Stimulated activated CD8-positive, alpha-beta memory T cell treated with anti-CD3 and anti-CD28 coated beads, Interleukin-7, amount 100 ng/mL, for 1 hour (primary cell): ENCODE results near the gene LILRB2.
"Not testable (repeated sequence)": the region's sequence is repeated elsewhere in the genome, so short reads cannot be mapped to it uniquely, and the experiment has no call there.

Experiments
- DNase-seq, 2 donors: peaks; one replicate each; pipeline ENCODE4 v3.0.0-alpha.2; 2020; ENCODE audit warnings: low read depth in 2 of 2

The LILRB2 gene

DNA sequence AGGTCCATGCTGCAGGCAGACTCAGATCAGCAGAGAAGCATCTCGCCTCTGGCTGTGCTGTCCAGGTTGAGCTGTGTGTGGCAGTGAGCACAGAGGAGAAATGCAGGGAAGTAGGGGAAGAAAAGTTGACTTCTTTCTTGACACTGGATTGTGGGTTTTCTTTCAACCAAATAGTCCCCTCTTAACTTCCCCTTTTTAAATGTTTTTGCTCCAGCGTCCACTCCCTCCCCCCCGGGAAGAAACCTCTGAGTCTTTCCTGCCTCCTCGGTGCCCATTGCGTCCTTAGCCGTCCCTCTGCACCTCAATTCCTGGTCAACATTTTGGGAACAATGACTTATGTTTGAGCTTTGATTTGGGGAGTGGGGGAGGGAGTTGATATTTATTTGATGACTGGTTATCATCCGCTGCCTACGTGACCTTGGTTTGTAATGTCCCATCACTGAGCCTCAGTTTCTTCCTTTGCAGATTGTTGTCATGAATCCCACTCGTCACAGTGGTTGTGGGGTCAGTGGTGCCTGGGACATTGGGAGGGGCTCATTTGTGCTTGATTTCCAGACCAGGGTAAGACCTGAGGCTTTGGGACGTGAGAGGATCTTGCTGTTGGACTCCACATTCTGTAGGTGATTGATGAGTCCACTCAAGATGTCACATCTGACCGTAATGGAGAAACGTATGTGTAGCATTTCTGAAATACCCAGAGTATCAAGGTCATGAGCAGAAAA, at the start of gene LILRB2:
TSS of gene LILRB2 (minus strand) at position 104 of the 722 bp plus-strand sequence. CDS start 614 bp downstream, outside the sequence.
- DNase-seq = no peak

DNA sequence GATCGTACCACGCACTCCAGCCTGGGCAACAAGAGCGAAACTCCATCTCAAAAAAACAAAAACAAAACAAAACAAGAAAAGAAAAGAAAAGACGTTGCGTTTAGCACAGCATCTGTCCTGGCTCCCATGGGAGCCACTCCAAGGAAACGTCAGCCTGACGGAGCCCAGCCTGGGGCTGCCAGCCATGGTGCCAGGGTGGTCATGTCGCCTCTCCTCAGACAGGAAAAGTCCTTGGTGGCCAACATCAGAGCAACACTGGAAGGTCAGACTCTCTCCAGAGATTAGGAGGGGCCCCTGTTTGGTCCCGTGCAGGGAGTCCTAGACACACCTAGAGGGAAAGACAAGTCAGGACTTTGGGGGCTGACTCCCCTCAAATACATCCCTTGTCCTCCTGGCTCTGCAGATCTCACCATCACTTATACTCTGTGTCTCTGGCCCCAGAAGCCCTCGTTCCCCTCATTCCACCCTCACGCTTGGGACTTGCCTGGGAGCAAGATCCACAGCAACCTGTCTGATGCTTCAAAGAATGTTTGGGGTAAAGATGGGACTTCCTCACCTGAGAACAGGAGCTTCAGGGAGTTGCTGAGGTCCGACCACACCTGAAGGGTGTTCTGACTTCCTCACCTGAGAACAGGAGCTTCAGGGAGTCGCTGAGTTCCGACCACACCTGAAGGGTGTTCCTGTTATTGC, 48.7 kb upstream of the LILRB2 start:
- no peak for DNase-seq

DNA sequence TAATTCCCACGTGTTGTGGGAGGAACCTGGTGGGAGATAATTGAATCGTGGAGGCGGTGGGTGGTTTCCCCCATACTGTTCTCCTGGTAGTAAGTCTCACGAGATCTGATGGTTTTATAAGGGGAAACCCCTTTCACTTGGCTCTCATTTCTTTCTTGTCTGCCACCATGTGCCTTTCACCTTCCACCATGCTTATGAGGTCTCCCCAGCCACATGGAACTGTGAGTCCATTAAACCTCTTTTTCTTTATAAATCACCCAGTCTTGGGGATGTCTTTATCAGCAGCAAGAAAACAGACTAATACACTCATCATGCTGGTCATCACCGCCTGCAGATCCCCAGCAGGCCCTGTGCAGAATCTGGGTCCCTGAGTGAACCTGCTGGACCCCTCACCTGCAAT, 47.9 kb upstream of the LILRB2 start:
- not testable (repeated sequence) for DNase-seq

GRCh38 chr19:54325631-54326030, 44.7 kb upstream of the LILRB2 start:
- DNase-seq = no peak

DNA sequence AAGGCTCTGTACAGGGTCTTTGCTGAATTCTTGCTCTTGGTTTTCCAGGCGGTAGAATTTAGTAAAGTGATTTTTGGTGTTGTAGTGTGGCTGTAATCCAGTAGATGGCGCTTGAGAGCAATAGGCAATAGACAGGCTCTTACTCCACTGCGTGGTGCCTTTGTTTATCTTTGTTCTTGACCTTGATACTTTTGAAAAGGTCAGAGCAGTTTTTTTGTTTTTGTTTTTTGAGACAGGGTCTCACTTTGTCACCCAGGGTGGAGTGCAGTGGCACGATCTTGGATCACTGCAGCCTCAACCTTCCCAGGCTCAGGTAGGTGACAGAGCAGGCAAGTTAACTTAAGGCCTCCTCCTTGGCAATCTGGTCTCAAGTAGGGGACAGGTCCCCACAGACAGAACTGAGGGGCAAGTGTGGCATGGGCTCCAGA, 44.3 kb upstream of the LILRB2 start:
- DNase-seq = peak; percentile 27 to 29

GRCh38 chr19:54324071-54324470, 43.2 kb upstream of the LILRB2 start:
- no peak for DNase-seq

DNA sequence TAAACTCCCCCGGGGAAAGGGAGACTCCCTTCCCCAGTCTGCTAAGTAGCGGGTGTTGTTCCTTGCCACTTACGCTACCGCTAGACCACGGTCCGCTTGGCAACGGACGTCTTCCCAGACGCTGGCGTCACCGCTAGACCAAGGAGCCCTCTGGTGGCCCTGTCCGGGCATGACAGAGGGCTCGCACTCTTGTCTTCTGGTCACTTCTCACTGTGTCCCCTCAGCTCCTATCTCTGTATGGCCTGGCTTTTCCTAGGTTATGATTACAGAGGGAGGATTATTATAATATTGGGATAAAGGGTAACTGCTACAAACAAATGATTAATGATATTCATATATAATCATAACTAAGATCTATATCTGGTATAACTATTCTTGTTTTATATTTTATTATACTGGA, 42.0 kb upstream of the LILRB2 start:
- not testable (repeated sequence) for DNase-seq

DNA sequence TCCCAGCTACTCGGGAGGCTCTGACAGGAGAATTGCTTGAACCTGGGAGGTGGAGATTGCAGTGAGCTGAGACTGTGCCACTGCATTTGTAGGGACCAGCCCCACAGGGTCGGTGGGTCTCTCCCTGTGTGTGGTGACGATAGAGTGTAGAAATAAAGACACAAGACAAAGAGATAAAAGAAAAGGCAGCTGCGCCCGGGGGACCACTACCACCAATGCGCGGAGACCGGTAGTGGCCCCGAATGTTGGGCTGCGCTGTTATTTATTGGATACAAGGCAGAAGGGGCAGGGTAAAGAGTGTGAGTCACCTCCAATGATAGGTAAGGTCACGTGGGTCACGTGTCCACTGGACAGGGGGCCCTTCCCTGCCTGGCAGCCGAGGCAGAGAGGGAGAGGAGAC, 41.4 kb upstream of the LILRB2 start:
- DNase-seq = not testable (repeated sequence)

DNA sequence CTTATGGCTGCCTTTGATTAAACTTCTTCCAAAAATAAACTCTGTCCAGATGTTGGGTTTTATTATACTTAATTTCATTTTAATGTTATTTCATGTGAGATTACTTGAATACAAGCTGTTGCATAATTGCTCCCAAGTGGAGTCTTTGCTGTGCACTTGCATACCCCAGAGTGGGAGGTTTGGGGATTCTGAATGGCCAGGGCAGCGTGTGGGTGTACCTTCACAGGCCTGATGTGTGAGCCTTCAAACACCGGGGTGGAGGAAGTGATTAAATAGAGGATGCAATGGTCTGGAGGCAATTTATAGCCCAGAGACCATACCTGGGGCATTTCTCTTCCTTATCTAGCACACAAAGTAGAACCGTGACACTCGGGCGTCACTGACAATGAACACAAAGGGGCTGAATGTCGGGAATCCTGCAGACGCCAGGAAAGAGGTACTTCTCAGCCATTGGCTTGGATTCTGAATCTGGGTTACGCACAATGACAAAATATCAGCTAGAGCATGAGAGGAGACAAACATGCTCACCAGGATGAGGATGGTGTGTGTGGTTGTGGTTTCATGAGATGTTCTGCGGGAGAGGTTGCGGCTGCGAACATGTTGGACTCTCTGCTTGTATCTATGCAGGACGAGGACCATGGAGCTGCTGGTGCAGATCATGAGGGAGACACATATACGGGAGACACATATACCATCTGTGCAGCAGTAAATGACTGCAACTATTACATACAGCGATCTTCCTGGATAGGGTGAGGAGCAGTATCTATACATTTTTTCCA, 39.2 kb upstream of the LILRB2 start:
- DNase-seq = no peak

GRCh38 chr19:54319049-54319448, 38.1 kb upstream of the LILRB2 start:
- no peak for DNase-seq

- DNase-seq = no peak
Measured at GRCh38 chr19:54317965-54318240, 37.0 kb upstream of the LILRB2 start.

DNA sequence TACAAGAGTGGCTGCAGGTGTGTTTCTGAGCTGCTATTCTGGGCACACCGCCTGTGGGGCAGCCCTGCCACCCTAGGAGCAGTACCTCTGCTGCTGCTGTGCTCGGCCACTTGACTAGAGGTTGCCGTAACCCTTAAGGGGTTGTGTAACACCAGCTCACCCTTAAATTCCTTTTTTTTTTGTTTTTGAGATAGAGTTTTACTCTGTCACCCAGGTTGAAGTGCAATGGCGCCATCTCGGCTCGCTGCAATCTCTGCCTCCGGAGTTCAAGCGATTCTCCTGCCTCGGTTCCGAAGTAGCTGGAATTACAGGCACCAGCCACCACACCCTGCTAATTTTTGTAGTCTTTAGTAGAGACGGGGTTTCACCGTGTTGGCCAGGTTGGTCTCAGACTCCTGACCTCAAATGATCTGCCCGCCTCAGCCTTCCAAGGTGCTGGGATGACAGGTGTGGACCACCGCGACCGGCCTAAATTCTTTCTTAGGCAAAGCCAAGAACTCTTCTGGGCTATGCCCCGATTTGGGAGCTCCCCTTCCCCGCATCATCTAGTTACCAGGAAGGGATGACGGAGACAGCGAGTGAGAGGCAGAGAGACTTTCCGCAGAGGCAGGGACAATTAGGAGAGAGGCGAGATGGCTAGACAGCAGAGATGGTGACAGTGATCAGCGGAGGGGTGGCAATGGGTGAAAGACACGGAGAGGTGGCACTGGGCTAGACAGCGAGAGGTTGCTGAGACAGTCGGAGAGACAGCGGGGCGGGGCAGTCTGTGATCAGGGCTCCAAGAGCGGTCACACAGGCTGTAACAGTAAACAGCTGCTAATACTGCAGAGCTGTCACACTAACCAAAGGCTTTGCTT, 36.4 kb upstream of the LILRB2 start:
- no peak for DNase-seq

DNA sequence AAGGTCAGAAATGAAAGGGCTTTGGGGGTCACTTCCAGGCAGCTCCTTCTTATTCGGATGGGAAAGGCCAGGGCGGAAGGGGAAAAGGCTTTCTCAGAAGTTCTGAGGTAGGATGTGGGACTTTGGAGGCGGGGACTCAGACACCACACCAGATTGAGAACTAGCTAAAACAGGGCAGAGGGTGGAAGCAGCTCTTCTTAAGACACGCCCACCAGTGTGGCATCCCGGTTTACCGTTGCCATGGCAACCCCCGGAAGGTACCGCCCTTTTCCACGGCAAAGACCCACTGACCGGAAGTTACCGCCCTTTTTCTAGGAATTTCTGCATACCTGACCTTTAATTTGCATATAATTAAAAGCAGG, 35.8 kb upstream of the LILRB2 start:
- no peak for DNase-seq

DNA sequence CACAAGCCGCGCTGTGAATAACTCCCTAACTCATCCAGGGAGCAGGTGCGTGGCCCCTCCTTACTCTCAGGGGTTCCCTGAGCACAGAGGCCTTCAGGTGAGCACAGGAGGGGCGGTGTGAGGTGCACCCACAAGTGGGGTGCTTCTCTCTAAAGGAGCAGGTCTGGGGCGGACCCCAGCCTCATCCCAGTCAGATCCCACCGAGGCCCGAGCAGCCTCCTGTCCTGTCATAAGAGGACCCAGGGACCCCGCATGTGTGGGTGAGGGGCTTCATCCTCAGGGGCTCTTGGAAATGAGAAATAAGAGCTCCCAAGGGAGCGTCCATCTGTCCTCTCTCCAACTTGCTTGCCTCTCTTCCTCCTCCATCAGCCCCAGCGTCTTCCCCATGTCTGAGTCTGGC, 35.0 kb upstream of the LILRB2 start:
- no peak for DNase-seq

DNA sequence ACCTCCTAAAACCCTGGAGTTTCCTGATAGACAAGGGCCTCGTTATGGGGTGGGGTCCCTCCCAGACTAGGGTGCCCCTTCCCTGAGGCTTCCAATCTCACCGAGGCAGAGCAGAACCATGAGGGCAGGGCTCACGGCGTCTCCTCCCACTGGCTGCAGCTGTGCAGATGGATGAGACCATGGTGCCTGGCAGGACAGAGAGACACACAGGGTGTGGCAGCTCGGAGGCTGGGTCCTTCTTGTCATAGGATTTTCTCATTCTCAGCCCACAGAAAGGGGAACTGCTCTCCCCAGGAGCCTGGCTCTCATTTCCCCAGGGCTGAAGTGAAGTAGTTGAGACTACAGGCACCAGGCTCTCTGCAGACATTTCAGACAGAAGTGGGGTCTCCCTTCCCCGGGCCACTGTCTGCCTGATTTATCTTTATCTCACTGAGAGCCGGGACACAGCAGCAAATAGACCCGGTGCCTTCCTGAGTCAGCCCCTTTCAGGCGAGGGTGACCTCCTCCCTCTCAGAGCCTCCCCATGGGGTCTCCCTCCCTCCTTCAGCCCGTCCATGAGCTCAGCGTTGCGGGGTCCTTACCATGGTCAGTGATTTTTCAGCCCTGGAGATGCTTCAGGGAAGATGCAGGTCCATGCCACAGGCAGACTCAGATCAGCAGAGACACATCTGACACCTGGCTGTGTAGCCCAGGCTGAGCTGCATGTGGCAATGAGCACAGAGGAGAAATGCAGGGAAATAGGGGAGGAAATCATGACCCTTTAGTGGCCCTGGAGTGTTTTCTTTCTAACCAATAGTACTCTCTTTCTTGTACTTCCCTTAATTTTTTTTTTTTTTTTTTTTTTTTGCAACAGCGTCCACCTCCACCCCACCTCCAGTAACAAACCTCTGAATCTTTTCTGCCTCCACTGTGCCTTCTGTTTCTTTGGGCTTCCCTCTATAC, 31.8 kb upstream of the LILRB2 start, which contains the start of gene LILRA5:
TSS of gene LILRA5 (minus strand) at position 731 of the 942 bp plus-strand sequence. CDS start at position 584, 147 bp downstream.
- DNase-seq = no peak

DNA sequence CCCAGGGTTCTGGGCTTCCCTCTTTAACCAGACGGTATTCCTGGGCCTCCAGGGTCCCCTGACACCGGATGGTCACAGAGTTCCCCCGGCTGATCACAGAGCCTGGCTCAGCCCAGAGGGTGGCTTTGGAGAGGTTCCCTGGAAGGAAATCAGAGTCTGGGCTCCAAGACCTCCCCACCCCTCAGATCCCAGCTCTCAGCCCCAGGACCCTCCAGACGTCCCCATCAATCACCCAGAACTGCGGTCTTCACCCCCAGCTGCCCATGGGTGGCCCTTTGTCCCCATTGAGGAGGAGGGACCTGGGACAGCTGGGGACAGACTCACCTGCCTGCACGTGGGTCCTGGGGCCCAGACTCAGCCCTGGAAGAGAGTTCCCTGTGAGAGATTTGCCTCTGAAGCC, 31.1 kb upstream of the LILRB2 start:
- DNase-seq = no peak

DNA sequence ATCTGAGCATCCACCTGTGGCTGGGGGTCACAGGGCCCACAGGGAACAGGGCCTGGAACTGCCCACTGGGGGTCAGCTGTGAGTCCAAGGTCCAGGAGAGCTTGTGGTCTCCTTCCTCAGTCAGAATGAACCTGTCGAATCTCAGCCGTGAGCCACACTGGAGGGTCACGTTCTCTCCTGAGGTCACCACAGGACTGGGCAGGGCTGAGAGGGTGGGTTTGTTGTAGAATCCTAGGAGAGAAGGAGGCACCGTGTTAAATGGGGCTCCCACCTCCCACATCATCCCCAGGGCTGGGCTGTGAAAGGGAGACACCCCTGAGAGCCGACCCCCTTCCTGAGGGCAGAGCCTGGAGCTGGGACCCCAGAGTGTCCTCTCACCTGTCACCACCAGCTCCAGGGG, 30.6 kb upstream of the LILRB2 start:
- DNase-seq = no peak

DNA sequence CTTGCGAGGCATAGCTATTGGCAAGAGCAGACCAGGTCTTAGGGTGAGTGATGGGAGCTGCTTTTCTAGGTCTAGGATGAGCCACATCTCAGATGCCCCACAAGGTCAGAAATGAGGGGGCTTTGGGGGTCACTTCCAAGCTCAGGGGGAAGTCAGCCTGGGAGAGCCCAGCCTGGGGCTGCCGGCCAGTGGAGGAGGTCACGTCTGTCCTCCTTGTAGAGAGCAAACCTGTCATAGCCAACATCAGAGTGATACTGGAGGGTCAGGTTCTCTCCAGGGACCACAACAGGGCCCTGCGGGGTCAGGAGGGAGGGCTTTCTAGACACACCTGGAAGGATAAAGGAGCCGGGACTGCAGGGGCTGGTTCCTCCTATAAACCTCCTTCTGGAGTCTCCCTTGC, 29.6 kb upstream of the LILRB2 start:
- no peak for DNase-seq

- no peak for DNase-seq
Measured at GRCh38 chr19:54309811-54310210, 28.9 kb upstream of the LILRB2 start.

- no peak for DNase-seq
Measured at GRCh38 chr19:54307389-54308020, 26.6 kb upstream of the LILRB2 start.
